ENCODE data around the gene CFAP299. TPM values are rescaled to one million over a fixed set of nuclear protein-coding genes. Genes with fewer than 3 reads are reported as not detected.

CFAP299 gene
- total and polyA plus RNA-seq, 2 of the 8 experiments (the other 6 are each of a cell fraction or from before 2014, with no cell fraction given): not detected

DNA sequence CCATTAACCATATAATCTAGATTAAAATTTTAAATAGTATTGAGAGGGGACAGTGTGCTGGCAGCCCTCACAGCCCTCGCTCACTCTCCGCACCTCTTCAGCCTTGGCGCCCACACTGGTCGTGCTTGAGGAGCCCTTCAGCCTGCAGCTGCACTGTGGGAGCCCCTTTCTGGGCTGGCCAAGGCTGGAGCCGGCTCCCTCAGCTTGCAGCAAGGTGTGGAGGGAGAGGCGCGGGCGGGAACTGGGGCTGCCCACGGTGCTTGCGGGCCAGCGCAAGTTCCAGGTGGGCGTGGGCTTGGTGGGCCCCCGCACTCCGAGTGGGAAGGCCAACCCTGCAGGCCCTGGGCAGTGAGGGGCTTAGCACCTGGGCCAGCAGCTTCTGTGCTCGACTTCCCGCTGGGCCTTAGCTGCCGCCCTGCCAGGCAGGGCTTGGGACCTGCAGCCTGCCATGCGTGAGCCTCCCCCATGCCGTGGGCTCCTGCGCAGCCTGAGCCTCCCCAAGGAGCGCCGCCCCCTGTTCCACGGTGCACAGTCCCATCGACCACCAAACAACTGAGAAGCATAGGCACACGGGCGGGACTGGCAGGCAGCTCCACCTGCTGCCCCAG is 32.8 kb upstream of the CFAP299 start:
- Histone ChIP-seq H3K4ac (replicated peaks; ENCODE audit: insufficient read length, low read depth, low read length) (no peak overlapping the region), H2BK15ac (ENCODE audit: low read length) (no peak overlapping the region), H2AK5ac (ENCODE audit: low read depth, low read length) (no peak overlapping the region), H3K27me3 (replicated peaks in 1 of 4; ENCODE audit: control insufficient read depth in 3 of 4, extremely low read depth in 1 of 4, insufficient read depth in 3 of 4, low read length in 3 of 4) (no peaks in the 10 kb centered on the region), H3K4me3 (ENCODE audit: extremely low read depth in 1 of 4, insufficient read depth in 2 of 4, low read depth in 3 of 4, low read length in 4 of 4) (no peak overlapping the region), H2BK12ac (ENCODE audit: low read depth, low read length) (no peak overlapping the region), H2BK20ac (ENCODE audit: low read length) (no peak overlapping the region), H3K56ac (replicated peaks; ENCODE audit: insufficient read length, low read depth, low read length) (no peak overlapping the region), H2BK120ac (replicated peaks; ENCODE audit: low read depth, low read length) (no peak overlapping the region), H4K20me1 (replicated peaks in 1 of 2; ENCODE audit: control insufficient read depth in 1 of 2, insufficient read depth in 2 of 2, low read length in 2 of 2) (no peaks in the 10 kb centered on the region), H3K23ac (ENCODE audit: insufficient read length) (no peak overlapping the region), H3K4me1 (replicated peaks in 1 of 4; ENCODE audit: control insufficient read depth in 3 of 4, insufficient read depth in 4 of 4, low read length in 3 of 4) (peaks cover 0 to 2% (median 0%) of the 10 kb centered on the region in 4 experiments; a peak in 1 of 7 replicates), H3K9me3 (ENCODE audit: insufficient read depth in 2 of 2, low read depth in 1 of 2, low read length in 1 of 2) (peaks cover 3 to 7% of the 10 kb centered on the region in 2 experiments; a peak in 1 of 4 replicates), H3K79me1 (ENCODE audit: low read depth, low read length) (no peaks in the 10 kb centered on the region), H4K91ac (replicated peaks; ENCODE audit: insufficient read length, low read length) (no peak overlapping the region), H3K14ac (ENCODE audit: insufficient read length) (no peak overlapping the region), H2BK5ac (ENCODE audit: low read depth, low read length) (no peak overlapping the region), H4K5ac (ENCODE audit: insufficient read length, low read depth, low read length) (no peak overlapping the region), H3K23me2 (ENCODE audit: low read depth, low read length) (no peaks in the 10 kb centered on the region), H2AFZ (ENCODE audit: low read length) (no peak overlapping the region), H3K36me3 (ENCODE audit: control insufficient read depth in 2 of 4, insufficient read depth in 4 of 4, low read length in 3 of 4) (0 out of 8 replicates have a peak, but pooled peaks cover 0 to 3% (median 0%) of the 10 kb centered on the region in 4 experiments), H3K9ac (replicated peaks in 1 of 4; ENCODE audit: extremely low read depth in 1 of 4, low read depth in 3 of 4, low read length in 3 of 4) (no peak overlapping the region), H3K27ac (ENCODE audit: low read depth, low read length) (no peak overlapping the region), H3K18ac (ENCODE audit: extremely low read depth, low read length) (no peak overlapping the region), H4K8ac (ENCODE audit: extremely low read depth, insufficient read depth, low read length) (no peak overlapping the region), H3K79me2 (ENCODE audit: control insufficient read depth in 1 of 2, insufficient read depth in 2 of 2, low read length in 2 of 2) (no peaks in the 10 kb centered on the region), H3K4me2 (ENCODE audit: insufficient read depth in 1 of 2, low read depth in 2 of 2, low read length in 2 of 2) (no peak overlapping the region)
- no peak for FAIRE-seq
- TF ChIP-seq JUND (IDR thresholded peaks at IDR 0.05; ENCODE audit: low read length): no peak
- TF ChIP-seq FOSL1 (IDR thresholded peaks at IDR 0.05; ENCODE audit: insufficient read depth, low read depth, low read length): no peak
- no peak for TF ChIP-seq GABPA (IDR thresholded peaks at IDR 0.05; ENCODE audit: borderline replicate concordance, insufficient read depth, low read length)
- no peak for TF ChIP-seq ZNF274 (IDR thresholded peaks at IDR 0.05; ENCODE audit: borderline replicate concordance, extremely low read depth, low read length)
- no peak for TF ChIP-seq CBX5 (IDR thresholded peaks at IDR 0.05; ENCODE audit: low read depth, low read length)
- TF ChIP-seq CEBPB (IDR thresholded peaks at IDR 0.05; ENCODE audit: low read depth, low read length): no peak
- POLR2A ChIA-PET (ENCODE audit: partially characterized antibody): interaction anchor here (0.6 kb wide), 1 partner anchor 1979 kb away, joined by 3 read pairs; no protein-coding TSS in a partner anchor
- CTCF ChIA-PET (ENCODE audit: partially characterized antibody): interaction anchor here (0.6 to 1.5 kb wide), 5 partner anchors 8 to 37 kb away, joined by 3 to 5 read pairs (median 3); partner anchors contain the start of gene FGF5
- DNase-seq (ENCODE audit: low read depth in 1 of 2, low spot score in 2 of 2): no peak
- WGBS, 2 experiments (ENCODE audit: extremely low coverage in 1 of 2, insufficient coverage in 1 of 2, insufficient read length in 1 of 2, insufficient replicate concordance in 2 of 2, low coverage in 1 of 2, low lambda C conversion rate in 2 of 2, missing lambda C conversion rate in 1 of 2): 92% methylated on average over 18 of the region's 26 CpGs; no CpG with 5 or more reads in 1 of the 2 experiments
